Endothelial cell of umbilical vein (primary cell): ENCODE data around the gene SESN3. TPM values are rescaled to one million over a fixed set of nuclear protein-coding genes. Genes with fewer than 3 reads are reported as not detected.
A peak's percentile ranks its signal among the peaks of the same experiment; 100 is the strongest.

Experiments
- BruUV-seq: library from RNA; stranded (reverse); fragments of 400-500 nt; replicated peaks from 2 replicates; lab custom pipeline; 2021; lab: Mats Ljungman, UMichigan
- CTCF ChIA-PET: fragments of 300-600, 350-600 bp; sonication (Branson Sonifier 250); formaldehyde crosslinking; loops from one replicate; lab custom pipeline; 2021; ENCODE audit warnings: antibody characterized with exemption, inconsistent platforms; lab: Charles Lee
- POLR2A ChIA-PET: fragments of 300-600, 350-600 bp; sonication (Branson Sonifier 250); formaldehyde crosslinking; loops from one replicate; lab custom pipeline; 2021; ENCODE audit warnings: antibody characterized with exemption, inconsistent platforms; lab: Charles Lee
- DNase-seq: peaks from one replicate; pipeline ENCODE4 v3.0.0-alpha.2; 2011; ENCODE audit warnings: low read depth, low spot score
- FAIRE-seq: peaks from 2 replicates; lab custom pipeline; 2011; peaks lifted over from hg19 to GRCh38; lab: Jason Lieb, UNC
- H2AFZ ChIP-seq: 2 replicates; pipeline ENCODE4 v1.6.0; 2012; ENCODE audit warnings: low read depth, low read length, control low read depth, inconsistent platforms
- H3K27ac ChIP-seq: 2 replicates; pipeline ENCODE4 v1.5.1; 2011; ENCODE audit warnings: low read depth, mild to moderate bottlenecking, control low read depth, low read length, moderate library complexity; ENCODE audit not compliant: insufficient read depth
- H3K27me3 ChIP-seq, 2 experiments: 2 replicates each; pipeline versions ENCODE4 v1.6.0 to v1.6.1; 2011; ENCODE audit warnings: low read length in 2 of 2, mixed read lengths in 1 of 2; ENCODE audit not compliant: control insufficient read depth in 2 of 2, insufficient read depth in 2 of 2
- H3K36me3 ChIP-seq, 2 experiments: 2 replicates in 1 of 2; 3 replicates in 1 of 2; pipeline ENCODE4 v1.5.1; 2011; ENCODE audit warnings: low read length in 2 of 2, mild to moderate bottlenecking in 1 of 2, moderate library complexity in 1 of 2; ENCODE audit not compliant: control insufficient read depth in 2 of 2, insufficient read depth in 2 of 2; ENCODE audit errors: extremely low read depth in 1 of 2
- H3K4me1 ChIP-seq: 3 replicates; pipeline ENCODE4 v1.5.1; 2011; ENCODE audit warnings: mild to moderate bottlenecking, low read length; ENCODE audit not compliant: control insufficient read depth, insufficient read depth; ENCODE audit errors: extremely low read depth
- H3K4me2 ChIP-seq: 2 replicates; pipeline ENCODE4 v1.6.1; 2011; ENCODE audit warnings: low read length, control low read depth, mixed read lengths; ENCODE audit not compliant: insufficient read depth
- H3K4me3 ChIP-seq, 3 experiments: fragments of 200-600 bp in 1 of 3; sonication (generic), shearing (Covaris generic) in 1 of 3; replicated peaks in 1 of 3; 2 replicates each; pipeline ENCODE4 v1.5.1; 2011 to 2016; ENCODE audit warnings: control low read depth in 3 of 3, low read length in 3 of 3, mild to moderate bottlenecking in 2 of 3, inconsistent platforms in 1 of 3, low read depth in 1 of 3, moderate library complexity in 1 of 3; ENCODE audit not compliant: insufficient read depth in 1 of 3
- H3K79me2 ChIP-seq: 2 replicates; pipeline ENCODE4 v1.6.0; 2012; ENCODE audit warnings: low read length, inconsistent platforms; ENCODE audit not compliant: control insufficient read depth, insufficient read depth
- H3K9ac ChIP-seq: replicated peaks from 2 replicates; pipeline ENCODE3; 2011; ENCODE audit warnings: low read length, control low read depth; ENCODE audit not compliant: insufficient read depth; ENCODE audit errors: extremely low read depth
- H3K9me1 ChIP-seq: replicated peaks from 3 replicates; pipeline ENCODE4 v1.6.0; 2011; ENCODE audit warnings: mild to moderate bottlenecking, low read length; ENCODE audit not compliant: control insufficient read depth, insufficient read depth; ENCODE audit errors: extremely low read depth
- H3K9me3 ChIP-seq: replicated peaks from 2 replicates; pipeline ENCODE4 v1.5.1; 2012; ENCODE audit warnings: low read length, inconsistent platforms; ENCODE audit not compliant: control insufficient read depth, insufficient read depth
- H4K20me1 ChIP-seq: replicated peaks from 2 replicates; pipeline ENCODE3; 2011; ENCODE audit warnings: mild to moderate bottlenecking, low read length; ENCODE audit not compliant: control insufficient read depth, insufficient read depth; ENCODE audit errors: extremely low read depth
- CTCF ChIP-seq, 2 donors: IDR thresholded peaks; 1 replicate in 1 of 2; 2 replicates in 1 of 2; pipeline ENCODE4 v1.5.1; 2011; ENCODE audit warnings: low read length in 2 of 2, mild to moderate bottlenecking in 2 of 2, moderate library complexity in 2 of 2, control low read depth in 1 of 2, inconsistent platforms in 1 of 2, low read depth in 1 of 2; ENCODE audit not compliant: insufficient read depth in 1 of 2; ENCODE audit errors: extremely low read depth in 1 of 2
- EZH2 ChIP-seq: IDR thresholded peaks from 2 replicates; pipeline ENCODE4 v1.6.1; 2012; ENCODE audit warnings: borderline replicate concordance, low read depth, mild to moderate bottlenecking, moderate library complexity, low read length, inconsistent platforms; ENCODE audit not compliant: severe bottlenecking
- FOS ChIP-seq: IDR thresholded peaks from 2 replicates; pipeline ENCODE4 v1.6.1; 2011; ENCODE audit warnings: mild to moderate bottlenecking, low read length, moderate library complexity, borderline replicate concordance; ENCODE audit not compliant: insufficient read depth
- GATA2 ChIP-seq: IDR thresholded peaks from 2 replicates; pipeline ENCODE4 v1.7.0; 2011; ENCODE audit warnings: low read depth, mild to moderate bottlenecking, moderate library complexity, mixed read lengths, low read length; ENCODE audit not compliant: insufficient read length, insufficient read depth
- JUN ChIP-seq: IDR thresholded peaks from 2 replicates; pipeline ENCODE4 v1.6.1; 2011; ENCODE audit warnings: borderline replicate concordance, low read depth; ENCODE audit not compliant: insufficient read length, insufficient read depth
- MAX ChIP-seq: IDR thresholded peaks from 2 replicates; pipeline ENCODE4 v1.6.1; 2011; ENCODE audit not compliant: insufficient read depth, insufficient read length
- MYC ChIP-seq: IDR thresholded peaks from one replicate; pipeline ENCODE4 v1.6.1; 2011; ENCODE audit warnings: mild to moderate bottlenecking, low read depth, low read length
- POLR2A ChIP-seq: IDR thresholded peaks from 2 replicates; pipeline ENCODE4 v1.6.1; 2012; ENCODE audit warnings: low read depth, mild to moderate bottlenecking, control low read depth, low read length
- POLR2AphosphoS5 ChIP-seq: IDR thresholded peaks from 2 replicates; pipeline ENCODE4 v1.6.1; 2012; ENCODE audit warnings: low read depth, mild to moderate bottlenecking, control low read depth, low read length, moderate library complexity; ENCODE audit not compliant: insufficient read depth
- dilution Hi-C: fragments of 300-500 bp; cut with MboI; formaldehyde crosslinking; loops from one replicate; pipeline ENCODE4 v1.15.0; 2019; ENCODE audit warnings: low sequenced_read_pairs; ENCODE audit not compliant: extremely low pct_ligation_motif_present
- intact Hi-C: fragments of 100-400 bp; cut with micrococcal nuclease; formaldehyde crosslinking; loops from one replicate; pipeline ENCODE4 v1.10.0; 2022
- polyA plus RNA-seq, 4 experiments: library from polyadenylated mRNA; depleted of rRNA in 3 of 4; stranded (reverse) in 3 of 4; unstranded in 1 of 4; fragments of >200 nt; gene quantifications; 2 replicates each; pipeline versions ENCODE4 v1.2.1 to v1.2.3, GENCODE V29; 2011 to 2012; ENCODE audit warnings: missing spikeins in 1 of 4
- total RNA-seq: library from RNA; stranded (reverse); gene quantifications from 2 replicates; pipeline ENCODE4 v1.2.3, GENCODE V29; 2021

Gene SESN3
- total and polyA plus RNA-seq, 2 donors (not counting 3 experiments of a cell fraction or from before 2014, with no cell fraction given) = 1.6 to 6.9 TPM

- H2AFZ ChIP-seq = no peak overlapping the region
- FAIRE-seq = peak; percentile 96
- no peak overlapping the region for H3K4me3 ChIP-seq
- ChIA-PET POLR2A (interaction anchor here (1.2 to 1.4 kb wide), 2 partner anchors 40 to 81 kb away, joined by 4 to 6 read pairs; partner anchors contain the start of gene SRSF8), CTCF (interaction anchor here (0.6 to 2.9 kb wide), 12 partner anchors 10 to 558 kb away, joined by 3 to 33 read pairs (median 6); partner anchors contain the start of genes ENDOD1 and SRSF8)
- intact Hi-C loops (loop anchor here (1.0 kb wide), 1 partner anchor 38 kb away; no protein-coding TSS in a partner anchor), dilution Hi-C loops (no loop called here)
- no peaks in the 10 kb centered on the region for H3K27me3 ChIP-seq
- H3K4me1 ChIP-seq = peaks cover 52% of the 10 kb centered on the region
- H3K79me2 ChIP-seq = no peaks in the 10 kb centered on the region
- no TSS peak for BruUV-seq
- H3K27ac ChIP-seq = peak overlapping the region; percentile 4
- no peaks in the 10 kb centered on the region for H3K36me3 ChIP-seq
- H3K9me3 ChIP-seq = no peaks in the 10 kb centered on the region
- peak; percentile 99 for TF ChIP-seq FOS
- TF ChIP-seq MYC = no peak
- TF ChIP-seq GATA2 = peak; percentile 93
- TF ChIP-seq EZH2 = no peak
- no peak for TF ChIP-seq CTCF (IDR thresholded peaks at IDR 0.05; ENCODE audit: extremely low read depth in 1 of 2, insufficient read depth in 1 of 2, low read depth in 1 of 2, low read length in 2 of 2)
- no peak for TF ChIP-seq MAX
- peak; percentile 91 for TF ChIP-seq POLR2AphosphoS5
- TF ChIP-seq POLR2A = peak; percentile 66
- TF ChIP-seq JUN = peak; percentile 96
- no peak overlapping the region for H3K9ac ChIP-seq
- peak; percentile 89 for DNase-seq
- no peaks in the 10 kb centered on the region for H3K9me1 ChIP-seq
- H3K4me2 ChIP-seq = peak overlapping the region; percentile 50
- no peaks in the 10 kb centered on the region for H4K20me1 ChIP-seq
Observed at GRCh38 chr11:95147364-95147905, 83.6 kb downstream of the SESN3 start.
